ENCODE measurements around the gene MLPH.

DNA sequence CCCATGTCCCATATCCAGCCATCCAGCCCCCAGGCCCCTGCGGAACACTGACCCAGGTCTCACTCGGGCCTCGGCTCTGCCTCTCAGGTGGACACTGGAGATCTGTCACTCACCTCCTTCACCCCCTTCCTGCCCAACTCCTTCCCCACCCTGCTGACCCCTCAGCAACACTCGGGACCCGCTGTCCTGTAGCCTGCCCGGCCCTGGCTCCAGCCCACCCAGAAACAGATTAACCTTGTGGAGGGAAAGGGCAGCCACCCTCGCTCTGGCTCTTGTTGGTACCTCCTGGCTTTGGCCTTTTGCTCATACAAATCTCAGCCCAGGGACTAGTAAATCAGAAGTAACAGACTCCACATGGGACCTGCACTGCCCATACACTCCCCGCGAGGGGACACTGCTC, 49.6 kb downstream of the MLPH start:
- TF ChIP-seq, protein P1, sequence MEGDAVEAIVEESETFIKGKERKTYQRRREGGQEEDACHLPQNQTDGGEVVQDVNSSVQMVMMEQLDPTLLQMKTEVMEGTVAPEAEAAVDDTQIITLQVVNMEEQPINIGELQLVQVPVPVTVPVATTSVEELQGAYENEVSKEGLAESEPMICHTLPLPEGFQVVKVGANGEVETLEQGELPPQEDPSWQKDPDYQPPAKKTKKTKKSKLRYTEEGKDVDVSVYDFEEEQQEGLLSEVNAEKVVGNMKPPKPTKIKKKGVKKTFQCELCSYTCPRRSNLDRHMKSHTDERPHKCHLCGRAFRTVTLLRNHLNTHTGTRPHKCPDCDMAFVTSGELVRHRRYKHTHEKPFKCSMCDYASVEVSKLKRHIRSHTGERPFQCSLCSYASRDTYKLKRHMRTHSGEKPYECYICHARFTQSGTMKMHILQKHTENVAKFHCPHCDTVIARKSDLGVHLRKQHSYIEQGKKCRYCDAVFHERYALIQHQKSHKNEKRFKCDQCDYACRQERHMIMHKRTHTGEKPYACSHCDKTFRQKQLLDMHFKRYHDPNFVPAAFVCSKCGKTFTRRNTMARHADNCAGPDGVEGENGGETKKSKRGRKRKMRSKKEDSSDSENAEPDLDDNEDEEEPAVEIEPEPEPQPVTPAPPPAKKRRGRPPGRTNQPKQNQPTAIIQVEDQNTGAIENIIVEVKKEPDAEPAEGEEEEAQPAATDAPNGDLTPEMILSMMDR (CRISPR knock-in tag; IDR thresholded peaks at IDR 0.05) = no peak
- TF ChIP-seq ZEB1 (IDR thresholded peaks at IDR 0.05; ENCODE audit: insufficient replicate concordance, low read depth) (no peak), ELF1 (CRISPR knock-in tag; IDR thresholded peaks at IDR 0.05) (no peak), REL (CRISPR knock-in tag; conservative IDR thresholded peaks at IDR 0.05) (no peak)
- TF ChIP-seq, protein P2, sequence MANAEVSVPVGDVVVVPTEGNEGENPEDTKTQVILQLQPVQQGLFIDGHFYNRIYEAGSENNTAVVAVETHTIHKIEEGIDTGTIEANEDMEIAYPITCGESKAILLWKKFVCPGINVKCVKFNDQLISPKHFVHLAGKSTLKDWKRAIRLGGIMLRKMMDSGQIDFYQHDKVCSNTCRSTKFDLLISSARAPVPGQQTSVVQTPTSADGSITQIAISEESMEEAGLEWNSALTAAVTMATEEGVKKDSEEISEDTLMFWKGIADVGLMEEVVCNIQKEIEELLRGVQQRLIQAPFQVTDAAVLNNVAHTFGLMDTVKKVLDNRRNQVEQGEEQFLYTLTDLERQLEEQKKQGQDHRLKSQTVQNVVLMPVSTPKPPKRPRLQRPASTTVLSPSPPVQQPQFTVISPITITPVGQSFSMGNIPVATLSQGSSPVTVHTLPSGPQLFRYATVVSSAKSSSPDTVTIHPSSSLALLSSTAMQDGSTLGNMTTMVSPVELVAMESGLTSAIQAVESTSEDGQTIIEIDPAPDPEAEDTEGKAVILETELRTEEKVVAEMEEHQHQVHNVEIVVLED (CRISPR knock-in tag; IDR thresholded peaks at IDR 0.05; ENCODE audit: borderline replicate concordance) = no peak
